Measurements from ENCODE around the gene ENPP1.

GRCh38 chr6:131861381-131861780 is 53.6 kb downstream of the ENPP1 start:
- TF ChIP-seq CTCF (IDR thresholded peaks at IDR 0.05; ENCODE audit: extremely low read depth in 1 of 2, insufficient read depth in 1 of 2, low read depth in 1 of 2, low read length in 2 of 2) (no peak), FOS (IDR thresholded peaks at IDR 0.05; ENCODE audit: borderline replicate concordance, insufficient read depth, low read length) (no peak), POLR2A (IDR thresholded peaks at IDR 0.05; ENCODE audit: low read depth, low read length) (no peak), EZH2 (IDR thresholded peaks at IDR 0.05; ENCODE audit: borderline replicate concordance, low read depth, low read length, severe bottlenecking) (no peak)
